Hippocampal formation (tissue), 2 donors: ENCODE measurements around the gene CHCHD10.

Experiments
- DNase-seq, 2 donors: peaks; one replicate each; lab custom pipeline; 2025; lab: John Stamatoyannopoulos, UW

CHCHD10 gene

GRCh38 chr22:23750367-23750713 is 17.4 kb downstream of the CHCHD10 start:
- DNase-seq, result no peak

GRCh38 chr22:23749841-23750301 is 17.9 kb downstream of the CHCHD10 start:
- DNase-seq, result no peak

- DNase-seq, result no peak
These were observed 22.0 kb downstream of the CHCHD10 start for GRCh38 chr22:23745791-23746190.

GRCh38 chr22:23744485-23744884 is 23.3 kb downstream of the CHCHD10 start:
- no peak for DNase-seq

- DNase-seq, result no peak
These were observed 23.8 kb downstream of the CHCHD10 start for GRCh38 chr22:23744001-23744400.

- peak in 1 of 2 donors; percentile 52 for DNase-seq
These were observed 24.5 kb downstream of the CHCHD10 start for GRCh38 chr22:23743303-23743705.

- no peak for DNase-seq
These were observed 25.1 kb downstream of the CHCHD10 start for GRCh38 chr22:23742505-23743264.

- no peak for DNase-seq
These were observed 30.1 kb downstream of the CHCHD10 start for GRCh38 chr22:23737696-23738095.

- DNase-seq, result peak in 1 of 2 donors; percentile 9
These were observed 39.7 kb downstream of the CHCHD10 start for GRCh38 chr22:23728108-23728507.

- no peak for DNase-seq
These were observed 45.0 kb downstream of the CHCHD10 start for GRCh38 chr22:23722724-23723123.

- DNase-seq, result no peak
These were observed 45.6 kb downstream of the CHCHD10 start for GRCh38 chr22:23722160-23722559.

GRCh38 chr22:23720855-23721254 is 46.9 kb downstream of the CHCHD10 start:
- DNase-seq, result no peak

GRCh38 chr22:23718371-23719165 is 49.2 kb downstream of the CHCHD10 start:
- no peak for DNase-seq

- DNase-seq, result peak; percentile 79 to 84
These were observed 50.7 kb downstream of the CHCHD10 start for GRCh38 chr22:23716811-23717801.
